Colonic mucosa (tissue), 4 donors: Measurements from ENCODE around the gene SETD3. TPM values are rescaled to one million over a fixed set of nuclear protein-coding genes. Genes with fewer than 3 reads are reported as not detected.

Experiments used
- DNase-seq: peaks from one replicate; pipeline ENCODE4 v3.0.0-alpha.2; 2020
- H3K27ac ChIP-seq: fragments of 200-600 bp; one replicate; pipeline ENCODE4 v1.8.0; 2021
- H3K27me3 ChIP-seq: fragments of 200-600 bp; one replicate; pipeline ENCODE4 v1.8.0; 2021
- H3K36me3 ChIP-seq: fragments of 200-600 bp; one replicate; pipeline ENCODE4 v1.8.0; 2021
- H3K4me1 ChIP-seq: fragments of 200-600 bp; one replicate; pipeline ENCODE4 v1.8.0; 2021; ENCODE audit warnings: mild to moderate bottlenecking
- H3K4me3 ChIP-seq: fragments of 200-600 bp; one replicate; pipeline ENCODE4 v1.8.0; 2021
- H3K9ac ChIP-seq, 2 donors: one replicate each; pipeline ENCODE4 v1.7.0; 2013; ENCODE audit warnings: control low read depth in 2 of 2, low read depth in 2 of 2, low read length in 2 of 2
- H3K9me3 ChIP-seq: fragments of 200-600 bp; one replicate; pipeline ENCODE4 v1.8.0; 2021
- CTCF ChIP-seq: fragments of 200-600 bp; IDR thresholded peaks from one replicate; pipeline ENCODE4 v1.8.0; 2022; ENCODE audit warnings: antibody characterized with exemption, mild to moderate bottlenecking
- intact Hi-C: fragments of 100-400 bp; cut with DNase I; formaldehyde crosslinking; loops from one replicate; pipeline ENCODE4 v1.14.1; 2022
- total RNA-seq, 2 donors: library from RNA; stranded (reverse); fragmentation: NEBNext Ultra II Directional in 1 of 2; extraction: Animal tissue kit (Norgen Biotek cat#: 25700) in 1 of 2; gene quantifications; one replicate each; pipeline ENCODE4 v1.2.1, GENCODE V29; 2021
- donor health status: healthy.
- donor health status: DM: no; HTN: no; CAD: no.
- donor health status: DM: no; HTN: no; CAD: no.

The SETD3 gene
- total RNA-seq, 2 donors from 2014 or later: 60.0 to 69.4 TPM

GRCh38 chr14:99518441-99519346 lies 38.0 kb upstream of the SETD3 start:
- Histone ChIP-seq H3K4me1 (peaks cover 6% of the 10 kb centered on the region), H3K36me3 (no peaks in the 10 kb centered on the region), H3K9me3 (no peaks in the 10 kb centered on the region), H3K27ac (no peak overlapping the region), H3K4me3 (no peak overlapping the region), H3K27me3 (no peaks in the 10 kb centered on the region), H3K9ac (no peak overlapping the region)
- peak; percentile 86 for DNase-seq
- TF ChIP-seq CTCF: peak; percentile 96
- intact Hi-C loops: loop anchor here (2.0 to 10.0 kb wide), 2 partner anchors 110 to 366 kb away; no protein-coding TSS in a partner anchor

DNA sequence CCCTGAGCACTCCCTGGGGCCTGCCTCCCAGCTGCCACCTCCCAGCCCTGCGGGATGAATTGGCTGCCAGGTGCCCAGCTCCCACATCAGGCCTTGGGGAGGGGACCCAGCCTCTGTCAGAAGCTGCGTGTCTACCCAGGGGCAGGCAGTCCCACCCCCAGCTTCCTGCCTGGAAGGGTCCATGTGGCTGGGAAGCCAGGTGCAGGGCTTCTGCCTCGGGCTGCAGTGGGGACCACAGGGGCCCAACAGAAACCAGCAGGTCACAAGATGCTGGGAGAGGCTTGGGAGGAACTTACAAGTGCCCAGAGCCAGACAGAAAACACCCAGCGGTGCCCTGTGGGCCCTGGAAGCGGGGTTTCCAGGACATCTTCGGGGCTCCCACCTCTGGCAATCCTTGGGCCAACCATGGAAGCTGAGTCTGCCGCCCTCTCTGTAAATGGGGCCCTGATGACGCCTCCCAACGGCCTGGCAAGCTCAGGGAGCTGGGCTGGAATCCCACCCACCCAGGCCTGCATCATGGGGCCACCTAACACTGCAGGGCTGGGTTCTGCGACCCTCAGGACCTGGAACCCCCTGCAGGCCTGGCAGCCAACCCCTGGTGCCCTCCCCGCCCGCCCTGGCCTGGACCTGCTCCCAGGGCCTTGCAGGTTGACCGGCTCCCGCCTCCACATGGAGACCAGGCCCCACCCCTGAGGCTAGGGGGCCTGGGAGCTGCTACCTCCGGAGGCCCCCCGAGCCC lies 37.2 kb upstream of the SETD3 start:
- Histone ChIP-seq H3K27ac (no peak overlapping the region), H3K9me3 (no peaks in the 10 kb centered on the region), H3K9ac (no peak overlapping the region), H3K4me1 (no peaks in the 10 kb centered on the region), H3K36me3 (no peaks in the 10 kb centered on the region), H3K27me3 (no peaks in the 10 kb centered on the region), H3K4me3 (no peak overlapping the region)
- DNase-seq: no peak
- intact Hi-C loops: loop anchor here (2.0 to 10.0 kb wide), 2 partner anchors 111 to 367 kb away; no protein-coding TSS in a partner anchor
- TF ChIP-seq CTCF: no peak

DNA sequence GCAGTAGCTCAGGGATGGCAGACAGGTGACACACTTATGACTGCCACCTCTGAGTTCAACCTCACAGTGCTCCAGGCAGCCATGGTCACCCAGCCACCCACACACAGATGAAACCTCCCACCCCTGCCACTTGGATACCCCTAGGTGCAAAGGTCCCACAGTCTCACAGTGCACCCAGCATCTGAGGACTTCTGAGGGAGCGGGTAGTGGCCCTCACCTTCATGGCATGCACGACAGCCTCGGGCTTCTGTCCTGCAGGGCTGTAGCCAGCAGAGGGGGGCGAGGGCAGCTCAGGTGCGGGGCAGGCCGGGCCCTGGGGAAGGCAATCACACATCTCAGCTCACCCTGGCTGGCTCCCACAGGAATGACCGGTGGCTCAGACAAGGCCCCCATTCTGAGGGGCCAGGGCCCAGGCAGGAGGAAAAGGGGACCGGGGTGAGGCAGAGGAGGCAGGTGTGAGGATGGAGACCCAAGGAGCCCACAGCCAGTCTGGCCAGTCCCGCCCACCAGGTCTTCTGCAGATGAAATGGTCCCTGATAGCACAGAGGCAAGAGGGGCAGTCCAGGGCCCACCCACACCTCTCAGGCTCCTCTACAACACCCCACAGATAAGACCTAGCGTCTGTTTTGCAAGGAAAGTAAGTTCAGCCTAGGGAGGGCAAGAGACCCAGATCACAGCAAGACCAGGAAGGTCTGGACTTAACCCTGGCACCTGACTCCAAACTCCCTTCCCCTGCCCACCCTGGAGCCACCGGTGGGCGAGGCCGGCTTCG lies 36.4 kb upstream of the SETD3 start:
- Histone ChIP-seq H3K9me3 (no peaks in the 10 kb centered on the region), H3K36me3 (no peaks in the 10 kb centered on the region), H3K27me3 (no peaks in the 10 kb centered on the region), H3K4me1 (no peaks in the 10 kb centered on the region), H3K4me3 (no peak overlapping the region), H3K9ac (no peak overlapping the region), H3K27ac (no peak overlapping the region)
- no peak for TF ChIP-seq CTCF
- intact Hi-C loops: loop anchor here (10.0 kb wide), 1 partner anchor 368 kb away; no protein-coding TSS in a partner anchor
- no peak for DNase-seq

- H3K9me3 ChIP-seq: no peaks in the 10 kb centered on the region
- no peak for DNase-seq
- H3K9ac ChIP-seq: no peak overlapping the region
- no peaks in the 10 kb centered on the region for H3K27me3 ChIP-seq
- H3K4me3 ChIP-seq: no peak overlapping the region
- intact Hi-C loops: loop anchor here (10.0 kb wide), 1 partner anchor 368 kb away; no protein-coding TSS in a partner anchor
- TF ChIP-seq CTCF: no peak
- no peak overlapping the region for H3K27ac ChIP-seq
- no peaks in the 10 kb centered on the region for H3K36me3 ChIP-seq
- H3K4me1 ChIP-seq: no peaks in the 10 kb centered on the region
Observed at GRCh38 chr14:99516156-99516870, 35.7 kb upstream of the SETD3 start.
